CD4-positive, alpha-beta T cell treated with Interleukin-21 for 1 hour (primary cell): ENCODE data around the gene PTGES2.
A peak's percentile ranks its signal among the peaks of the same experiment; 100 is the strongest.
"Not testable (repeated sequence)": the region's sequence is repeated elsewhere in the genome, so short reads cannot be mapped to it uniquely, and the experiment has no call there.

Experiments used
- DNase-seq: peaks from one replicate; pipeline ENCODE4 v3.0.0-alpha.2; 2020

PTGES2 gene

GRCh38 chr9:128136816-128137793 is 9.6 kb upstream of the PTGES2 start:
- DNase-seq: no peak

GRCh38 chr9:128135561-128135960 is 8.0 kb upstream of the PTGES2 start:
- DNase-seq: not testable (repeated sequence)

GRCh38 chr9:128132139-128132538 is 4.6 kb upstream of the PTGES2 start:
- DNase-seq: not testable (repeated sequence)

DNA sequence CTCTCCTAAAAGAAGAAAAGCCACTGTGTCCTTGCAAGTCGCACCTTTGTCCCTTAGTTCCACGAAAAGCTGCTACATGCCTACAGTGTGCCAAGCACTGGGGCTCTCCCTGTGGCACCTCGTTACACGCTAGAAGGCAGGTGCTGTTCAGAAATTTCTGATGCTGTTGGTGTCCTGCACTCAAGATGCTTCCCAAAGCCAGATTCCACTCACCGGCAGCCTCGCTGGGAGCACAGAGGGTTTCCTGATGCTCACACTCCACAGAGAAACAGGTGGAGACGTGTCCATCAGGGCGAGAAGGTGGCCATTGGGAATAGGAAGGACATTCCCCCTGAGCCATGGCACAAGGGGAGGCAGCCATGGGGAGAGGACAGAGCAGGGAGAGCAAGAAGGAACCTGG is 3.8 kb upstream of the PTGES2 start:
- not testable (repeated sequence) for DNase-seq

GRCh38 chr9:128130651-128131050 is 3.1 kb upstream of the PTGES2 start:
- not testable (repeated sequence) for DNase-seq

DNA sequence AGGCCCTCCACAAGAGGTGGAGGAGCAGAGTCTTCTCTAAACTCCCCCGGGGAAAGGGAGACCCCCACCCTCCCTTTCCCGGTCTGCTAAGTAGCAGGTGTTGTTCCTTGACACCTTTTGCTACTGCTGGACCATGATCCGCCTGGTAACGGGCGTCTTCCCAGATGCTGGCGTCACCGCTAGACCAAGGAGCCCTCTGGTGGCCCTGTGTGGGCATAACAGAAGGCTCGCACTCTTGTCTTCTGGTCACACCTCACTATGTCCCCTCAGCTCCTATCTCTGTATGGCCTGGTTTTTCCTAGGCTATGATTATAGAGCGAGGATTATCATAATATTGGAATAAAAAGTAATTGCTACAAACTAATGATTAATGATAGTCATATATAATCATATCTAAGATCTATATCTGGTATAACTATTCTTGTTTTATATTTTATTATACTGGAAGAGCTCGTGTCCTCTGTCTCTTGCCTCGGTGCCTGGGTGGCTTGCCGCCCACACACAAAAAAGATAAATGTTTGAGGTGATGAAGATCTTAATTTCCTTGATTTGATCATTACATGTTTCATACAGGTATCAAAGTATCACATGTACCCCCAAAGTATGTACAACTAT is 2.6 kb upstream of the PTGES2 start:
- DNase-seq: peak; percentile 62

DNA sequence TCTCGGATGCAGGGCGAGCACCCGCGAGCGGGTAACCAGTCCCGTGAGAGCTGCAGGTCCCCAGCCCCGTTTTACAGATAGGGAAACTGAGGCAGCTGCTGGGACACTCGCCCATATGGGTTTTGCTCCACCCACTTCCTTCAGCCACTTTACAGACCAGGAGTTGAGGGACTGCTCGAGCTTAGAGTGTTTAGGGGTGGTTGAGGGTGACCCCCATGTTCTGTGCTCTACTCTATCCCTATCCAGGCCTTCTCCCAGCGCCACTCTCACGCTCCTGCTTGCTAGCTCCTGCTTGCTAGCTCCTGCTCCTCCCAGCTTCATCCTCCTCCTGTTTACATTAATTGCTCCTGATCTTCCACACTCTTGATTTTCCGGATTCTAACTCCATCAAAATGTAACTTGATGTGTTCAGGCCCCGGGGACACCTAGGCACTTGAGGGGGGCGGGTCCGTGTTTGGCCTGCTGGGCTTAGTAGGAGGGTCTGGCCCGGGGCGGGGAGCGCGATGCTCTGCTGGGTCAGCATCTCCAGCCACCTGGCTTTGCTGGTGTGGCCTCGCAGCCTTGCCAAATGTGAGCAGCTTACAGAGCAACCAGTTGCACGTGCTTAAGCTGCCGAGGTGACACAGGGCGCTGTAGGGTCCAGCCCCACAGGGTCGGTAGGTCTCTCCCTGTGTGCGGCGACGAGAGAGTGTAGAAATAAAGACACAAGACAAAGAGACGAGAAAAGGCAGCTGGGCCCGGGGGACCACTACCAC is 1.5 kb upstream of the PTGES2 start:
- DNase-seq: no peak

DNA sequence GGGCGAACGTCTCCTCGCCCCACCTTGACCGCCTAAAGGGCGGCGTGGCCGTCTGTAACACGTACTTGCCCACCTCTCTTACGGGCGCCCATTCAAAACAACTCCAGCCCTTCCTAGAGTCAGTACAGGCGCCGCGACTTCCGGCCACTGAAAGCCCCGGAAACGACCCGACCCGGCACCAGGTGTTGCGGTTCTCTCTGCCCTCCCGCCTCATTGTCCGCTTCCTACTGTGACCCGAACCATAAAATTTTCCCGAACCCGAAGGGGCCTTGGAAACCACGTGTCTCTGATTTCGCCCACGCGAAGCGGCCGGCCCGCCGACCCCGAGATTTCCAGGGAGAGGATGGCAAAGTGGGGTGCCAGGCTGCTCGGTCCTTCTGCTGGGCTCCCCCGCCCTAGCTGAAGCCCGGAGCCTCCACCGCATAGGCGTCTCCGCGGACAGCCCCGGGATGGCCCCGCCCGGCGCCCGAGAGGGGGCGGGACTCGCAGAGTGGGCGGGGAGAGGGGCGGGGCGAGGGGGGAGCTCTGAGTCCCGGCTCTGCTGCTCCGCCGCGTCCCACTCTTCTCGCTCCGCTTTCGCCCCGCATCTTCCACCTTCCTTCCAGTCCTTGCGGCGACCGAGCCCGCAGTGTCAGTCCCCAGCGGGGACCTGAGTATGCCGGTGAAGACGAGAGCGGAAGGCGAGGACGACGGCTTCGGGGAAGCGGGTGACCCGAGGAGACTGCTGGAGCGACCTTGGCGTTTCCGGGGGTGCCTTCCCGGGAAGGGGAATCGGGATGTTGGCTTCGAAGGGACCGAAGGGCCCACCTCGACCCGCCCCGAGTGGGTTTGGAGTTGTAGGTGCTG is 684 bp upstream of the PTGES2 start:
- peak; percentile 92 for DNase-seq

DNA sequence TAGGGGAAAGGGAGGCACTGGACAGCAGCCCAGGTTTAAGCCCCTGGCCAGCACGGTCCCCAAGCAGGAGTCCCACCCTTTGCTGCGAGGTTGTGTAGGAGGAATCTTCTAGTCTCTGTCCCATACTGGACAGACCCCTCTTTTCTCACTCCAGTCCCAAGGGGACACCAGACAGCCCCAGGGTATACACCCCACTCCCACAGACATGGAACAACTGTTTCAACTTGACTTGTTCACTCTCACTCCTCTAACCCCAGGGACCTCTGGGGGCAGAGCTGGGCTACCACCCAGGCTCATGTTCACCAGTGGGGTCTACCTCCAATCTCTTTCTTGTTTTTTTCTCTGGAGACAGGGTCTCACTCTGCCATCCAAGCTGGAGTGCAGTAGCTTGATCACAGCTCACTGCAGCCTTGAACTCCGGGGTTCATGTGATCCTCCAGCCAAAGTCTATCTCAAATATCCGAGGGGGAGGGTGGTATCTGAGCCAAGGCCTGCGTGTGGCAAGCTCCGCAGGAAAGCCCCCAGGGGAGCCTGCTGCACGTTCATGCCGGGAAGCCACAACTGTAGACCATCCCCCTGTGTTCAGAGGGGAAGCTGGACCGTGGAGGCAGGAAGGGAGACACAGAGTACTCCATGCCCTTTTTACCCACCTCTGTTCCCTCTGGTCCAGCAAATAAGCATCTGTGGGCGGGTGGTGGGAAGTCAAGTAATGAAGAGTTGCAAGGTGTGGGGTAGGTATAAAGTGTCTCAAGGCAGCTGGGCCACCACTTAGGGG is 1.8 kb downstream of the PTGES2 start:
- DNase-seq: no peak

- peak; percentile 49 for DNase-seq
Observed at GRCh38 chr9:128124873-128125579, 2.5 kb downstream of the PTGES2 start.

GRCh38 chr9:128124451-128124850 is 3.1 kb downstream of the PTGES2 start:
- no peak for DNase-seq

GRCh38 chr9:128123451-128124080 is 4.0 kb downstream of the PTGES2 start:
- DNase-seq: no peak

DNA sequence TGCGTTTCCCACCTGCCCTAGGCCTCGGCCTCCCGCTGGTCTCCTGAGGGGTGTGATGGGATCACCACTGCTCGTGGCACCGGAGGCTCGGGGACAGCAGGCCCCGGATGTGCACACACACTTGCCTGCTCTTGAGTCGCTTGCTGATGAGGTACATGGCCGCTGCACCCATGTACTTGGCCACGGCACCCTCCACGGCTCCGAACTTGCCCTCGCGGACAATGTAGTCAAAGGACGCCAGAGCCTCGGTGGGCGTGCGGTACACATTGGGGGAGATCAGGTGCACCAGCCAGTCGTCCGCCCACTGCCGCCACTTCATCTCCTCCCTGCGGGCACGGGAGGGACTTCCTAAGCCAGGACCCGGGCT is 4.7 kb downstream of the PTGES2 start:
- no peak for DNase-seq

DNA sequence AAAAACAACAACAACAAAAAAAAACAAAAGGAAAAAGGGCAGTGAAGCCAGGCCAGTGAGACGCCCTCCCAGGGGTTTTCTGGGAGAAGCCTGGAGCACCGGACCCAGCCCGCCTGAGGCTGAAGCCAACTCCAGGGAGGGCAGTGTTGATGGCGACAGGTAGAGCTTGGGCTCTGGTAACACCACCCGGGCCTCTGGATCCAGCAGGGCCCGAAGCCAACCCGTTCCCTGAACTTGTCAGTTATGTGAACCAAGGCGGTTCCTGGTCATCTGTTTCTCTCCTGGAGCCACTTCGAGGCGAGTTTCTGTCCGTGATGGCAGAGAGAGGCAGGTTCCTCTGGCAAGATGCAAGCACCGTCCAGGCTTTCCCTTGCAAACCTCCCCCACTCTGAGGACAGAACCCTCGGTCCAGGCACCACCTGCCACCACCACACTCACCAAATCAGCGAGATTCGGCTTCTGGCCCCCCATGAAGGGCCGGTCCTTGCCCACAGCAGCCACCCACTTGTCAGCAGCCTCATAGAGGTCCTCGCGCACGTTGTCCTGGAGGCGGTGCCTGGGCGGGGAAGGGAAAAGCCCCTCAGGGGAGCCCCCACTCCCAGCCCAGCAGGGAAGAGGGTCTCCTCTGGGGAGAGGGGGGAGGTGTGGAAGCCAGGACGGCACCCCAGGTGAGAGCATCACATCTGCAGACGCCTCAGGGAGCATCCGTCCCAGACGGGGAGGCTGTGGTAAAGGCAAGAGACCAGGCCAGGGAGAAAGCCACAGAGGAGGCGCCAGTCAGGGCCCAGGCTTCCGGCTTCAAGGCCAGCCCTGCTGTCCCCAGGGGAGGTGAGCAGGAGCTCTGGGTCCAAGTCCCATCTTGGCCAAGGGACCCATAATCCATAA is 5.4 kb downstream of the PTGES2 start:
- DNase-seq: no peak

DNA sequence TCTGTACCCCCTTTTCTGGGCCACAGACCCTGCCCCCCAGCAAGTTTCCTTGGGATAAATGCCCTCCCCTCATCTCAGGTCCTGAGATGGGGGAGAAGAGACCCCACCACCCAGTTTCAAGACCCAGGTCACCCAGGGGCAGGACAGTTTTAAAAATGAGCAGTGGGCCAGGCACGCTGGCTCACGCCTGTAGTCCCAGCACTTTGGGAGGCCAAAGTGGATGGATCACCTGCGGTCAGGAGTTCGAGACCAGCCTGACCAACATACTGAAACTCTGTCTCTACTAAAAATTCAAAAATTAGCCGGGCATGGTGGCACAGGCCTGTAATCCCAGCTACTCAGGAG is 6.1 kb downstream of the PTGES2 start:
- DNase-seq: no peak

DNA sequence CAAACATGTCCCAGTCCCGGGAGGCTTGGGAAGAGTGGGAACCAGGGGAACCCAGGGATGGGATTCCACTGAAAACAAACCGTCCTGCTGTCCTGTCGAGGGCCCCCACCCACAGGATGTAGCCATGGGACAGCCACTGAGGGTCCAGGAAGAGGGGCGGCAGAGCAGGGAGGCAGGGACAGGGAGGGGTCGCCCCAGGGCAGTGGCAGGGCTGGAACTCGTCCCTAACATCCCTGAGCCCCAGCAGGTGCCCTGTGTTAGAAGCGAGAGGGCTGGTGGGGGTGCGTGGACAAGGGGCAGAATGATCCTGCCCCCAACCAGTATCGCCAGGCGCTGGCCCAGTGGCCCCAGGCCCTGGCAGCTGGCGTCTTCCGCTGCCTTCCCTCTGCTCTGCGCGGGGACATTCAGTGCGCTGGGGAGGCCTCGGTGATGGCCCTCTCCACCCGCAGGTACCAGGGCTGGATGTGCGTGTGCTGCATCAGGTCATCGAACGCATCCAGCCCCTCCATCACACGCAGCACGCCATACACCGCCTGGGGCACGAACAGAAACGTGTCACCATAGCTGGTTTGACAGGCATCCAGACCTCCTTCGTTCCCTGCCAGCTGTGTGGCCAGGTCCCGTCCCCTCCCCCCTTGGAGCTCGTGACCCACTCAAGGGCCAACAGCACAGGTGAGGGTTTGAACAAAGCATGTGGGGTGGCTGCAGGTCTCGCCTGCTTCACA is 6.6 kb downstream of the PTGES2 start:
- DNase-seq: no peak

GRCh38 chr9:128120061-128120740 is 7.3 kb downstream of the PTGES2 start:
- no peak for DNase-seq

GRCh38 chr9:128118971-128119665 is 8.4 kb downstream of the PTGES2 start:
- DNase-seq: no peak
